ENCODE measurements around the gene APLF.

APLF gene

GRCh38 chr2:68491582-68491981 is 24.2 kb downstream of the APLF start:
- no peak overlapping the region for H3K4me3 ChIP-seq (ENCODE audit: low read length)
- no peak for DNase-seq (ENCODE audit: low read depth)
- TF ChIP-seq, protein P1, sequence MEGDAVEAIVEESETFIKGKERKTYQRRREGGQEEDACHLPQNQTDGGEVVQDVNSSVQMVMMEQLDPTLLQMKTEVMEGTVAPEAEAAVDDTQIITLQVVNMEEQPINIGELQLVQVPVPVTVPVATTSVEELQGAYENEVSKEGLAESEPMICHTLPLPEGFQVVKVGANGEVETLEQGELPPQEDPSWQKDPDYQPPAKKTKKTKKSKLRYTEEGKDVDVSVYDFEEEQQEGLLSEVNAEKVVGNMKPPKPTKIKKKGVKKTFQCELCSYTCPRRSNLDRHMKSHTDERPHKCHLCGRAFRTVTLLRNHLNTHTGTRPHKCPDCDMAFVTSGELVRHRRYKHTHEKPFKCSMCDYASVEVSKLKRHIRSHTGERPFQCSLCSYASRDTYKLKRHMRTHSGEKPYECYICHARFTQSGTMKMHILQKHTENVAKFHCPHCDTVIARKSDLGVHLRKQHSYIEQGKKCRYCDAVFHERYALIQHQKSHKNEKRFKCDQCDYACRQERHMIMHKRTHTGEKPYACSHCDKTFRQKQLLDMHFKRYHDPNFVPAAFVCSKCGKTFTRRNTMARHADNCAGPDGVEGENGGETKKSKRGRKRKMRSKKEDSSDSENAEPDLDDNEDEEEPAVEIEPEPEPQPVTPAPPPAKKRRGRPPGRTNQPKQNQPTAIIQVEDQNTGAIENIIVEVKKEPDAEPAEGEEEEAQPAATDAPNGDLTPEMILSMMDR (conservative IDR thresholded peaks at IDR 0.05; ENCODE audit: low read depth, low read length): no peak

DNA sequence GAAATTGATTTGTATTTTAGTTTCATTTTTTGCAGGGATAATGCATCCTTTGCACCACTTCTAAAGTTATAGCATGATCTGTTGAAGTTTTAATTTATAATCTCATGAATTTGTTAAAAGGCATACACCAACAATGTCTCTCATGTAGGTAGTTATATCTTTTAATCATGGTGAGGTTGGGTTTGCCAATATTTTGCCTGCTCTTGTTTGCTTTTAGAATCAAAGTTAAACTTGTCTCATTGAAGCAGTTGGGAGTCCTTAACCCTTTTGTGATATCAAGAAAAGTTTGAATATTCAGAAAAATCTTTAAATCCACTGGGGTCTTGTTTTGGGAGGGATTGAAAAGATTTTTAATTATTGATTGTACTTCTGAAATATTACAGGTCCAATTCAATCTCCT is 31.7 kb downstream of the APLF start:
- H3K4me3 ChIP-seq (ENCODE audit: low read length): no peak overlapping the region
- no peak for DNase-seq (ENCODE audit: low read depth)
- TF ChIP-seq, protein P1 (conservative IDR thresholded peaks at IDR 0.05; ENCODE audit: low read depth, low read length): no peak

GRCh38 chr2:68500649-68501048 is 33.3 kb downstream of the APLF start:
- TF ChIP-seq, protein P1 (conservative IDR thresholded peaks at IDR 0.05; ENCODE audit: low read depth, low read length): no peak

DNA sequence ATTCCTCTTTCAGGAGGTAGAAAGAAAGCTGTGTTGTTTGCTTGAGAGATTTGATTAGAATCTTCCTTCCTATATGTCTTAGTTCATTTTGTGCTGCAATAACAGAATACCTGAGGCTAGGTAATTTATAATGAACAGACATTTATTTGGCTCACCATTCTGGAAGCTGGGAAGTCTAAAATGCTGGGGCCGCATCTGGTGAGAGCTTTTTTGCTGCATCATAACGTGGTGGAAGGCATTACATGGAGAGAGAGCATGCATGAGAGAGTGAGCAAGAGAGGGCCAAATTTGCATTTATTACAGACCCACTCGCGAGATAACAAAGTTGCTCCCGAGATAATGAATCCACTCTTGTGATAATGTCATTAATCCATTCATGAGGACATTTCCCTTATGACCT is 34.4 kb downstream of the APLF start:
- H3K4me3 ChIP-seq (ENCODE audit: low read length): no peak overlapping the region
- TF ChIP-seq, protein P1 (conservative IDR thresholded peaks at IDR 0.05; ENCODE audit: low read depth, low read length): no peak
- DNase-seq (ENCODE audit: low read depth): no peak

More at GRCh38 chr2:68500649-68501048, 33.3 kb downstream of the APLF start:
- no peak for DNase-seq (ENCODE audit: low read depth)
- H3K4me3 ChIP-seq (ENCODE audit: low read length): no peak overlapping the region

DNA sequence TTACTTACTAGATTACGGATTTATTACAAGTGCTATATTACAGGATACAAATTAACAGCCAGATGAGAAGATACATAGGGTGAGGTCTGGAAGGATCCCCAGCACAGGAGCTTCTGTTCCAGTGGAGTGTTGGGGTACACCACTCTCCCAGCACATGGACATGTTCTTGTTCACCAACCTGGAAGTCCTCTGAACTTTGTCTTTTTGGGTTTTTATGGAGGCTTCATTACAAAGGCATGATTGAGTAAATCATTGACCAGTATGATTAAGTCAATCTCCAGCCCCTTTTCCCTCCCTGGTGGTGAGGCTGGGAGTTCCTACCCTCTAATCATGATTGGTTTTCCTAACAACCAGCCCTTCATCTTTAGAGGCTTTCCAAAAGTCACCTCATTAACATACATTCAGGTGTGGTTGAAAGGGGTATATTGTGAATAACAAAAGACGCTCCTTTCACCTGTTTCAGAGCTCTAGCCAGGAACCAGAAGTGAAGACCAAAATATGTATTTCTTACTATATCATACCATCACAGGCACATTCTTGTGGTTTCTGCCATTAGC is 38.3 kb downstream of the APLF start:
- DNase-seq (ENCODE audit: low read depth): no peak
- TF ChIP-seq, protein P1 (conservative IDR thresholded peaks at IDR 0.05; ENCODE audit: low read depth, low read length): no peak
- H3K4me3 ChIP-seq (ENCODE audit: low read length): no peak overlapping the region

DNA sequence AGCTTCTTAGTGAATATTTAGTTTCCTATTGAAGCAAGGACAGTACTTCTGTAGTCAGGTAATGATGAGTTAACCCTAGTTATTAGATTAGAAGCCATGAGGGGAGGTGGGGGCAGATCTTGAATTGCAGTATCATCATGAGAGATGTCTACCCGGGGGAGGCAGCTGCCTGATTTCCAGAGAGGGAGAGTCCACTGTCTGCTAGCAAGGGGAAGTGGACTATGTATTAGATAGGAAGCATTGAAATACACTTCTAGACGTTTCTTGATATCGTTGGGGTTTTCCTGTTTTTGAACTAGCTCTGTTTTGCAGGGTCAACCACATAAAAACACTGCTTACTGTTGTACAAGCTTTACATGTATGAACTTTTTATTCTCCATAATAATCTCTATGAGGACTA is 38.8 kb downstream of the APLF start:
- H3K4me3 ChIP-seq (ENCODE audit: low read length): no peak overlapping the region
- TF ChIP-seq, protein P1 (conservative IDR thresholded peaks at IDR 0.05; ENCODE audit: low read depth, low read length): no peak
- no peak for DNase-seq (ENCODE audit: low read depth)

DNA sequence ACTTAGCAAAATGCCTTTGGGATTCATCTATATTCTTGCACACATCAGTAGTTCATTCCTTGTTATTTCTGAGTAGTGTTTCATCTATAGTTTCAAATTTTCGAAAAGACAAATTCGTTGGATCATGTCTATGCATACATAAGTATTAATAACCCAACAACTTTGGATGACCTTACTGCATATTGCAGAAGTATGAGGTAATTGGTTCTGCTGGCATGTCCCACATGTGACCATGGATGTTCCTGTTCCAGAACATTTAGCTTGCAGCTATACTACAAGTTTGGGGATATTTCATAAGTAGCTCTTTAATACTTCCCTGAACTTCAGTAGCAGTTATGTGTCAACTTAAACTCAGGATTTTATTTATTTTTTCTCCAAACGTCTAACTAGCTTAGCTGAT is 44.9 kb downstream of the APLF start:
- TF ChIP-seq, protein P1 (conservative IDR thresholded peaks at IDR 0.05; ENCODE audit: low read depth, low read length): no peak
- no peak for DNase-seq (ENCODE audit: low read depth)
- no peak overlapping the region for H3K4me3 ChIP-seq (ENCODE audit: low read length)

Data from retinal pigment epithelial cell (primary cell).